ENCODE results near the gene NTNG1.

The NTNG1 gene

GRCh38 chr1:107344836-107345235, 204.0 kb downstream of the NTNG1 start:
- no peak for DNase-seq

GRCh38 chr1:107352850-107353249, 212.0 kb downstream of the NTNG1 start:
- no peak for DNase-seq

GRCh38 chr1:107357376-107357775, 216.5 kb downstream of the NTNG1 start:
- no peak for DNase-seq

GRCh38 chr1:107358619-107359327, 217.9 kb downstream of the NTNG1 start:
- DNase-seq, result no peak

GRCh38 chr1:107359472-107360241, 218.8 kb downstream of the NTNG1 start:
- no peak for DNase-seq

GRCh38 chr1:107362468-107363140, 221.8 kb downstream of the NTNG1 start:
- no peak for DNase-seq

- DNase-seq, result no peak
Measured at GRCh38 chr1:107363154-107363553, 222.3 kb downstream of the NTNG1 start.

GRCh38 chr1:107365527-107366240, 224.8 kb downstream of the NTNG1 start:
- DNase-seq, result peak; percentile 39

- DNase-seq, result no peak
Measured at GRCh38 chr1:107378426-107378825, 237.6 kb downstream of the NTNG1 start.

GRCh38 chr1:107378866-107379265, 238.0 kb downstream of the NTNG1 start:
- no peak for DNase-seq

- DNase-seq, result no peak
Measured at GRCh38 chr1:107379826-107380225, 239.0 kb downstream of the NTNG1 start.

GRCh38 chr1:107389410-107390396, 248.9 kb downstream of the NTNG1 start:
- no peak for DNase-seq

- DNase-seq, result no peak
Measured at GRCh38 chr1:107394301-107394700, 253.5 kb downstream of the NTNG1 start.

GRCh38 chr1:107401704-107402103, 260.9 kb downstream of the NTNG1 start:
- DNase-seq, result no peak

- DNase-seq, result no peak
Measured at GRCh38 chr1:107404756-107405155, 263.9 kb downstream of the NTNG1 start.

- DNase-seq, result no peak
Measured at GRCh38 chr1:107405236-107405635, 264.4 kb downstream of the NTNG1 start.

- no peak for DNase-seq
Measured at GRCh38 chr1:107407011-107407410, 266.2 kb downstream of the NTNG1 start.

- DNase-seq, result no peak
Measured at GRCh38 chr1:107413546-107413945, 272.7 kb downstream of the NTNG1 start.

- DNase-seq, result no peak
Measured at GRCh38 chr1:107413951-107414350, 273.1 kb downstream of the NTNG1 start.

- no peak for DNase-seq
Measured at GRCh38 chr1:107414550-107414949, 273.7 kb downstream of the NTNG1 start.

GRCh38 chr1:107415241-107415640, 274.4 kb downstream of the NTNG1 start:
- no peak for DNase-seq

- DNase-seq, result no peak
Measured at GRCh38 chr1:107419003-107419402, 278.2 kb downstream of the NTNG1 start.

Data from NCI-H2081 treated with DMSO at 0.1 percent for 48 hours (cell line).